Activated CD4-positive, alpha-beta T cell treated with anti-CD3 and anti-CD28 coated beads, Interleukin-2, amount 50 U/mL, for 48 hours (primary cell): Measurements from ENCODE around the gene SLX9.
A peak's percentile ranks its signal among the peaks of the same experiment; 100 is the strongest.

ENCODE experiments used
- DNase-seq, 2 experiments: peaks; one replicate each; pipeline ENCODE4 v3.0.0-alpha.2; 2020

Gene SLX9, protein sequence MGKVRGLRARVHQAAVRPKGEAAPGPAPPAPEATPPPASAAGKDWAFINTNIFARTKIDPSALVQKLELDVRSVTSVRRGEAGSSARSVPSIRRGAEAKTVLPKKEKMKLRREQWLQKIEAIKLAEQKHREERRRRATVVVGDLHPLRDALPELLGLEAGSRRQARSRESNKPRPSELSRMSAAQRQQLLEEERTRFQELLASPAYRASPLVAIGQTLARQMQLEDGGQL

DNA sequence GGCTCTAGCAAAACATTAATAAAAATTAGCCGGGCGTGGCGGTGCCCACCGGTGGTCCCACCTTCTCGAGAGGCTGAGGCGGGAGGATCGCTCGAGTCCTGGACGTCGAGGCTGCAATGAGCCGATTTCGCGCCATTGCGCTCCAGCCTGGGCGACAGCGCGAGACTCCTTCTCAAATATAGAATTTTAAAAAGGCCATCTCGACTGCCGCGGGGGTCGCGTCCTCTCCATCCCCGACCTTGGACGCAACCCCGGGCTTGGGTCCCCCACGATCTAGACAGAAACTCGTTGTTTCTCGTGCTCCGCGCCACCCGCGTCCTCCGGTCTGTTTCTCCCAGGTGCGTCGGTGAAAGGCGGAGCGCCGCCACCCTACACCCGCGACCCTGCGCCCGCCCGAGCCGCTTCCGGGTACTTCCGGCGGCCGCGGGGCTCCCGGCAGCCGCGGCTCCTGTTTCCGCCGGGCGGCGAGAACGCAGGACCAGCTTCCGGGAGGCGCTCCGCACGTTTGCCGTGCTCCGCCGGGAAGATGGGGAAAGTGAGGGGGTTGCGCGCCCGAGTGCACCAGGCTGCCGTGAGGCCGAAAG, at the start of gene SLX9:
Gene SLX9, plus strand, starts transcription at position 498 of the 584 bp plus-strand sequence. Its CDS starts 29 bp downstream, at position 527.
- DNase-seq: peak; percentile 82 to 84

DNA sequence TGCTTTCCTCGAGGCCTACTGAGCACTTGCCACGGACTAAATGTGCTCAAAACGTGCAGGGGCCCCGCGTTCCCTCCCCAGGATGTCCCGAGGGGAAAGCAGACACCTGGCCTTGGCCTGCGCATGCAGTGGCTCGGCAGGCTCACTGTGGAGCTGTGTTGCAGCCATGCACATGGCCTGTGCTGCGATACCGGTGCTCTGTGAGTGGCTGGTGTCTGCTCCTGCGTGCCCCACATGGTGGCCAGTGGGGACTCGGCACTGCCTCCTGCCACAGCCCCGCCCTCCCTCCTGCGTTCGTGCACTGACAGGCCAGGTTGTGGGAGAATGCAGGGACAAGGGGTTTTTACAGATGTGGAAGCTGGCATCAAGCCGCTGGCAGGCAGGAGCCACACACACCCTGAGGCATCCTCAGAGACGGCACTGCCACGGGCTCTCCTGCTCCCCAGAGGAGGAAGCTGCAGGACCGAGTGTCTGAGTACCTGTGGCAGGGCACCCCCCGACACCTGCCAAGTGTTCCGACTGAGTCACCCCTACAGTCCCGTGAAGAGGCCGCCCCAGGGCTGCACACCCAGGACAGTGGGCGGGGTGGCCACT, 49.4 kb upstream of the SLX9 start:
- no peak for DNase-seq

DNA sequence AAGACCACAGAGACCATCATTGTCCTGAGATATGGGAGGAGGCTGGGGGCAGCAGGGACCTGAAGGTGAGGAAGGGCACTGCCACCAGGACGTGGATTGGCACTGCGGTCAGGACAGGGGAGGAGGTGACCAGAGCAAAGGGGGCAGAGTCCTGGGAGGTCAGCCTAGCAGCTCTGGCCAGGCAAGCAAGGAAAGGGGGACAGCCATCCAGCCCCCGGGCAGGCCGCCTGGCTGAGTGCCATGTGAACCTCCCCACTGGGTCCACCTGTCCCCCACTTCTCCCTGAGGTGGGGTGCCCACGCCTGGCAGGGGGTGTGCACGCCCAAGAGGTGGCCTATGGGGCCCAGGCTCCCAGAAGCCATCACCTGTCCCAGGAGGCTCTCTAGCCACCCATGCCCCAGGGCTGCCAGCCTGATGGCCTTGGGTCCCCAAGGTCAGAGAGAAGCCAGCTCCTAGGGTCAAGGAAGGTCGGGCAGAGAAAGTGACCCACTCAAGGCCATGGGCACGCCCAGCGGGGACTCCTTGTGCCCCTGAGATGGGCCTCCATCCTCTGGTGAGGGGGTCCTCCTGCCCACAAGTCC, 48.8 kb upstream of the SLX9 start:
- DNase-seq: no peak

DNA sequence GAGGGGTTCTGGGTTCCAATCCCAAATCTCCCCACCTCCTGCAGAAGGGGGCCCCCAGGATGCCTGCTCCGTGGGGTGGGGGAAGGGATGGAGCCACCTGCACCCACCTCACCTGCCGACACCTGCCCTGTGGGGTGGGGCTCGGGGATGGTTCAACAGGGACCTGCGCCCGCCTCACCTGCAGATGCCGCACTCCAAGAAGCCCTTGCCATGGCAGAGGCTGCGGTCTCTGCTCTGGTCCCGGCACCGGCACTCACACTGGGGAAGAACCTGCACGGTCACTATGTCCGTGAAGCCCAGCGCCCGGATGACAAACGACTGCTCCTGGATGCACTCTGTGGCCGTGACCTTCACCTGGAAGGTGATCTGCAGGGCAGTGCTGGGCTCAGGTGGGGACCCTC, 48.2 kb upstream of the SLX9 start:
- no peak for DNase-seq

DNA sequence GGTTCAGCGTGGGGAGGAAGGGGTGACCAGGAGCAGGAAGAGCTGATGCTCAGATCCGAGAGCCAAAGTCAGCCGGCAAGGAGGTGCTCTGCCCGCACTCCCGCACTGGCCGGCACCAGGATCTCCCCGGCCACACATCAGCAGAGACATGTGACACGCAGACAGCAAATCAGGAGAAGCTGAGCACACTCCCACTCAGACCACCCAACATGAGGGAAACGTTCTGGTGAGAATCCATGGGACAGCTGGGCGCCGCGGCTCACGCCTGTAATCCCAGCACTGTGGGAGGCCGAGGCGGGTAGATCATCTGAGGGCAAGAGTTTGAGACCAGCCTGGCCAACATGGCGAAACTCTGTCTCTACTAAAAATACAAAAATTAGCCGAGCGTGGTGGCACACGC, 47.7 kb upstream of the SLX9 start:
- DNase-seq: no peak

DNA sequence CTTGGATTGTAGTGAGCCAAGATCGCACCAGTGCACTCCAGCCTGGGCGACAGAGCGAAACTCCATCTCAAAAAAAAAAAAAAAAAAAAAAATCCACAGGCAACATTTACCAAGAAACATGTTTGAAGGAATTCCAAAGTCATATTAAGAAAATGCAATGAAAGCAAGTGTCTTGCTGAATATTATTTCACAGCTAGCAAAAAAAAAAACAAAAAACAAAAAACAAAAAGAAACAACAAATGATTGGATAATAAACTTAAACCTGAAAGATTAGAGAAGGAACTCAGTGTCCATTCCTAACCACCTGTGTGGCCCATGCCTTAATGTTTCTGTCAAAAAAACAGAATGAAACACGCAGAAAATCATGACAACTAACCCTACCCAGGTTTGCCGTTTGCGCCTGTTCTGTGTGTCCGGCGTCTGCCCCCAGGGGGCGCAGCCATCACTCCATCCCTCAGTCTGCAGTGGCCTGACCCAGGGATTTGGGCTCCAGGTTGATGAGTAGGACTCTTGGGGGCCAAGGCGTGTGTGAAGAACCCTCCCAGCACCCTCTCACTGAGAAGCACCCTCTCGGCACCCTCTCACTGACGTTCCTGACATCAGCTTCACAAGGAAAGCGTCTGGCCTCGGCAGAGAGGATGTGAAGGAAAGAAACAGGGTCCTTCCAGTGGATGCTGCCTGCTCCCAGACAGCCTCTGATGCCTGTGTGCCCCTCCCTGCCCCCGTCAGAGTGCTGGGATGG, 47.1 kb upstream of the SLX9 start:
- DNase-seq: peak; percentile 82 to 87

DNA sequence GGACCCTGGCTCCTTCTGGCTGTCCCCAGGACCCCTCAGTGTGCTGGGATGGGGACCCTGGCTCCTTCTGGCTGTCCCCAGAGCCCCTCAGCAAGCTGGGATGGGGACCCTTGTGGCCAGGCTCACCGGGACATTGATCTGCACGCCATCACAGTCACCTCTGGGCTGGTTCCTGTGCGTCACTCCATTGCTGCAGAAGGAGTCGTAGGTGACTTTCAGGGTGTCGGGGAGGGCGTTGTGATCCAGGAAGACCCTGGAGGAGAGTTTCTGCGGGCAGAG, 46.6 kb upstream of the SLX9 start:
- DNase-seq: no peak

DNA sequence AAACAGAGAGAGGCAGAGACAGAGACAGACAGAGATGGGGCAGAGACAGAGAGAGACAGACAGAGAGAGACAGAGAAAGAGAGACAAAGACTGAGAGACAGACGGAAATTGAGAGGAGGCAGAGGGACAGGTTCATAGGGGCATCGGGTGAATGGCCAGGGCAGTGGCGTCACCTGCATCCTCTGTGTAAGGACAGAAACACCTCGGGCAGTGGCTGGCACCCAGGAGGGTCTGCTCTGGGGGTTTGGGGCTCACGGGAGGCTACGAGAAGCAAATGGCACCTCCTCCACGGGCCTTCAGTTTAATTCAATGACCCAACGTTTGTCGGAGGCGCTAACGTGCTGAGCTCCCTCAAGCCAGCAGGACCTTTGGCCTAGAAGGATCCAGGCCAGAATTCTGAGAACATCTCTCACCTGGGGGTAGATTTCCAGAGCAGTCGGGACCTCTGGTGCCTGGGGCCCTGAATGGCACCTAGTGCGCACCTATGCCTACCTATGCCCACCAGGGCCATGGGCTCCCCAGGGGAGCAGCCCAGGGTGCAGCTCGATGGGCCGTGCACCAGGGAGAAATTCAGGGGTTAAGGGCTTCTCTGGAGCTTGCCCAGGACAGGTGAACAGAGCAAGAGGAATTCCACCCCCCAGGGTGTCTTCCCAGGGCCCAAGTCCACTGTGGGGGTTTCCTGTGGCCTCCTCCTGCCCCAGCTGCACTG, 45.7 kb upstream of the SLX9 start:
- no peak for DNase-seq

DNA sequence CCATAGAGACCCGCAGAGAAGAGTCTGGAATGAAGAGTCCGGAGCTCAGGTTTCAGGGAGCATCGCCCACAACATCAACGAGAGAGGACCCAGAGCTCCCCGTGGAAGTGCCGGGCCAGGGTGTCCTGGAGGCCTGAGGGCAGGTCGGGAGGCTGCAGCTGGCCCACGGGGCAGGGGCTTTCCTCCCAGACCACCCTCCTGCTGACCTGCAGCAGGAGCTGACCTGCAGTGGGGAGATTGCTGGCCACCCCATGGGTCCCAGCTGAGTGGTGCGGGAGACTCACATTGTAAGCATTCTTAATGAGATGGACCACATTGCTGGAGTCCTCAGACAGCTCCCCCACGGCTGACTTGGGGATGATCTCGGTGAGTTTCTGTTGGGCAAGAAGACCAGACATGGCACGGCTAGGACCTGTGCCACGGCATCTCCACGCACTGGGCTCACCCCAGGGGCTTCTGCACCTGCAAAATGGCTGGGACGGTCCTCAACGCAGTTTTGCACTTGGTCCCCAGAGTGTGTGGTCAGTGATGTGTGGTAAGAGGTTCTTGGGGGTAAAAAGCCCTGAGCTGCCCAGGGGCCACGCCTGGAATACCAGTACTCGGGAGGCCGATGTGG, 45.0 kb upstream of the SLX9 start:
- DNase-seq: no peak

DNA sequence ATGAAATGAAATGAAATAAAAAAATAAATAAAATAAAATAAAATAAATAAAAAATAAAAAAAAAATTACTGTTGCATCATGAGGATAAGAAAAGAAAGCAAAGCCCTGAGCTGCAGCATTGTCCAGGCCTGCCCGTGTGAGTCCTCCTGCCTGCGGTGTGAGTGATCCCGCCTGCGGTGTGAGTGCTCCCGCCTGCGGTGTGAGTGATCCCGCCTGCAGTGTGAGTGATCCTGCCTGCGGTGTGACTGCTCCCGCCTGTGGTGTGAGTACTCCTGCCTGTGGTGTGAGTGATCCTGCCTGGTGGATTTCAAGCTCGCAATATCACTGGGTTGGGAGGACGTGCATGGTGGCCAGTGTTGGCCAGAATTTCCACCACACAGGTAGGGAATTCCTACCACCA, 44.0 kb upstream of the SLX9 start:
- no peak for DNase-seq

DNA sequence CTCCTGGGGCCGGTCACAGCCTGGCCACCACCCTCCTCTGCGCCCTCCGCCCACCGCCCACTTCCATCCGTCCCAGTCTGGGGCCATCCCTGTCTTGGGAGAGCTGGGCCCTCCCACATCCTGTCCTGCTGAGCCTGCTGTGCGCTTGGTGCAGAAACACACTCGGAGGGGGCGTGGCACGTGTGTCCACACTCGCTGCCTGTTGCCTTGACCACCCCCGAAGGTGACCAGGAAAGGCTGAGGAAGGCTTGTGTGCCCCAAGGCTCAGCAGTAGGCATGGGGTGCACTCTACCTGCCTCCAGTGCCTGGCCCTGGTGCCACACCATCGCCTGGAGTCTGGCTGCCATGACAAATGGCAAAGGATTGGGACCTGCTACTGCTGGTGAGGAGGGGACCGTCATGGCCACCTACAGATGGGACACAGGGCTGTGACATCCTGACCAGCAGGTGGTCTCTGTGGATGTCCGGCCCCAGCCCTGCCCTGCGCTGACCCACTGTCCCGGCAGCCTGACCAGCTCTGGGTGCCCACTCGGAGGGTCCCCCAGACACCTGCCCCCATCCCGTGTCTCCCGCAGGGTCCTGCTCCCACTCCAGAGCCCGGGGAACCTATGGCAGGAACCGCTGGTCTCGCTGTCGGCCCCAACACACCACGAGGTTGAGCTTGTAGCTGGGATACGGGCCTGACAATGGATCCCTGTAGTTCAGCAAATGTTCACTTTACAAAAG, 43.1 kb upstream of the SLX9 start:
- no peak for DNase-seq

DNA sequence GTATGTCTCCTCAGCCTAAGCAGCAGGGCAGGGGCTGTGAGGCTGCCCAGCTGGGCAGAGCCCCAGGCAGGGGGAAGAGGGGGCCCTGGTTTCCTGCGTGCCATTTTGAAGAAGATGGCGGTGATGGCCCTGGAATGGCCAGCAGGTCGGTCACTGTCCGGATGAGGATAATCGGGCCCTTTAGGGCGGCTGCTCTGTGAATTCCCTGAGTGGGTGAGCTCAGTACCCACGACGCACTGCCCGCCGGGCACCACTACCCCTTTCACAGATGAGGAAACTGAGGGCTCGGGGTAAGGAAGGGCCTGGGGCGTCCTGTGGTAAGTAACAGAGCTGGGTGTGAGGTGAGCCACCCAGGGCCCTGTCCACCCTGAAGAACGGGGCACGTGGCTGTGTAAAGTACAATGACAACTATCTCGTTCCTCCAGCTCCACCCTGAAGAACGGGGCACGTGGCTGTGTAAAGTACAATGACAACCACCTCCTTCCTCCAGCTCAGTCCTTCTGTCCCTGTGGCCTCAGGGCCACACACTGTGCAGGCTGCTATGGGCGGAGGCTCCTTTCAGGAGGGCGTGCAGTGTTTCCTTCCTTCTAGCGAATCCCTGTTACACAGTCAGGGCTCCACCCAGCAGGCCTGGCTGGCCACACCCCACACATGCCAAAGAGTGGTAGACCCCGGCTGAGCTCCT, 42.4 kb upstream of the SLX9 start:
- no peak for DNase-seq

DNA sequence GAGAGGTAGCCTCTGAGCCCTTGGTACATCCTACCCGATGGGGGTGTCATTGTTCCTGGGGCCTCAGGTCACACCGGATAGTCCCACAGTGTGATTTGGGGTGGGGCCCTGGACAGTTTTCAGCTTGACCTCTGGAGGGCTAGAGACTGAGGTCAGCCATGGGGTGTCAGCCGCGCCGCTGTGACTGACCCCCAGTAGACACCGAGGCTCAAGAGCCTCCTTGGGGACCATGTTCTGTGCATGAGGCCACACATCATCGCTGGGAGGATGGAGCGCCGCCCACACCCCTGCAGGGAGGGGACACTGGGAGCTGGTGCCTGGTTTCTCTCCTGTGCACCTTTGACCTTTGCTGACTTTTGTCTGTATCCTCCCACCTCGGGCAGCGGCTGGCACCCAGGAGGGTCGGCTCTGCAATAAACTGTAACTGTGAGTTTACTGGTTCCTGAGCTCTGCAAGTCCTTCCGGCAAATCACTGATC, 41.8 kb upstream of the SLX9 start:
- no peak for DNase-seq

DNA sequence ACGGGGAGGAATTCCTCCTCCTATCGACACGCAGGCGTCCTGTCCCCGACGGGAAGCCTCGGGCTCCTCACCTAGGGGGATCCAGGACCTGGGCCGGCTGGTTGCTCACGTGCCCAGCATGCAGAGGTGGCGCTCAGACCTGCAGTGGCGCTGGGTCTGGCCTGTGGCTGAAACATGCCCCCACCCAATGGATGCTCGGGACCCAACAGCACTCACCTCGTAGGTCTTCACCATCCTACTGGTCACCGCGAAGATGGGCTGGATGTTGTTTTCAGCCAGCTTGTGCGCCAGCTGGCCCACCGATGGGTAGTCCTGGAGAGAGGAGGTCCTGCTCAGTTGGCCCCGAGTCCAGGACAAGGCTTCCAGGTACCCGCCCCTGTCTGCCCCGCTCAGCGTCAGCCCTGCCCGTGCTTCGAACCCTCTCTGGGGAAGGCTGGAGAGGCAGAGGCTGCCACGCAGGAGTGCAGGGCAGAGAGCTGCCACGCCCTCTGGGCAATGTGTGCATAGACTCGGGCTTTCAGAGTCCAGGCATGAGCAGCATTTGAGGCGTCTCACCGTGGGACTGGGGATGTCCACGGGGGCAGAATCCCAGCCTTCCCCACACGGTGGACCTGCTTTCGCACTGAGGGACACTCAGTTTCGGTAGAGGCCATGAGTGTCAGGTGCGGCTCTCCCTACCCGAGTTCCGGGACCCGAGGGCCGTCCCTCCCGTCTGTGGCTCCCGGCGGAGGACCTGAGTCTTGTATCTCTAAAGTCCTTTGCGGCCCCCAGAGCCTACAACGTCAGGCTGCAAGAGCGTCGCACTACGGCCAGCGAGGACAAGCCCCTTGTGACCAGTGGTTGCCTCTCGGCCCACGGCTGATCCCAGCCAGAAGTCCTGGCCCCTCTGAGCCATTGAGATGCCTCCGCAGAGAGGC, 40.7 kb upstream of the SLX9 start:
- no peak for DNase-seq

DNA sequence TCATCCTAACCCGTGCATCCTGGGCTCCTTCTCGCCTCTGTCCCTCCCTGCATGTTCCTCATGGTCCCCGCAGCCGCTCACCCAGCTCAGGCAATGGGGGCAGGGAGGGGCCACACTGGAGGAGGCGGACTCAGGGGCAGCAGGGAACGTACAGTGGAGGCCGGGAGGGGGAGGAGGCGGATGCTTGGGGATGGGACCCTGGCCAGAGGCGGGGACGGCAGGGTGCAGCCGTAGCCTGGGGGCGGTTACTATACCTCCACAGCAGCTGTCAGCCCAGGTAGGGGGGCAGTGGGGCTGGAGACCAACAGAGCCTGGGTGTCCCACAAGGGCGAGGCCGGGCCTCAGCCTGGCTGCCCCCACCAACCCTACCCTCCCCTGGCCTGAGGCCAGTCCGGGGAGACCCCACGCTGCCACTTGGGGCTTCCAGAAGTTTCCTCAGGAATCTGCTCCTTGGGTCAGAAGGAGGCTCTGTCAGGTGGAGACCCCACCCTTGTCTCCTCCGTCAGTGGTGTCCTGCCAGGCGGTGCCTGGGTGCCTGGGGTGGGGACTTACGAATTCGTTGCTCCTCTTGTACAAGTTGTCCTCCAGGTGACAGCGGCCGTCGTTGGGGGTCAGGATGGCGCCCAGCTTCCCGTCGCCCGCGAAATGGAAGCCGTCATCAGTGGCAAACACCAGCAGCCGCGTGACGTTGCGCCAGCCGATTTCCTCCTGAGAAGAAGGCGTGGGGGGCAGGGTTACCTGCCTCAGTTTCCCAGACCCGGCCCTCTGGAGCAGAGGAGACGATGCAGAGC, 39.9 kb upstream of the SLX9 start:
- no peak for DNase-seq

DNA sequence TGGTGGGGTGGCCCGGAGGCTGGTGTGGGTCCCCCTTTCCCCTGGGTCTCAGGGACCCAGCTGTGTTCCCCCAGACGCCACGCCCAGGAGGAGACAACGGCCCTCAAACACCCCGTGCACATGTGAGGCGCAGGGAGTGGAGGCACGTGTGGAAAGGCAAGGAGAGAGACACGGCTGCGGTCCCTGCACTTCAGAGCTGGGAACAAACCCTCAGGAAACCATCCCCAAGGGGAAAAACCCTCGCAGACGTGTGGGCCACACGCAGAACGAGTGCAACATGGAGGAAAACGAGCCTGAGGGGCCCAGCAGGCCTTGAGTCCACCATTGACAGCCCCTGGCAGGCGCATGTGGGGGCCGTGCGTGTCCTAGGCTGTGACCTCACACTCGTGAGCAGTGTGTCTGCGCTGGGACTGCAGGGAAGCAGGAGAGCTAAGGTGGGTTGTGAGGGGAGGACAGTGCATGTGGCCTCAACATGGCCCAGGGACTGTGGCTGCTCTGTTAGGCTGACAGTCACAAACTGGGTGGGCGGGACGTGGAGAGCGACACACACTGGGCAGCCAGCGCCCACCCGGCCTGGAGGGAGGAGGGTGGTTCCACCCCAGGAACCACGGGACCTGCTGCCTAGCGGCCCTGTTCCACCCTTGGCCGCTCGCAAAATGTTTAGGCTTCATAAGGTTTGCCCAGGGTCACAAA, 39.1 kb upstream of the SLX9 start:
- DNase-seq: no peak

DNA sequence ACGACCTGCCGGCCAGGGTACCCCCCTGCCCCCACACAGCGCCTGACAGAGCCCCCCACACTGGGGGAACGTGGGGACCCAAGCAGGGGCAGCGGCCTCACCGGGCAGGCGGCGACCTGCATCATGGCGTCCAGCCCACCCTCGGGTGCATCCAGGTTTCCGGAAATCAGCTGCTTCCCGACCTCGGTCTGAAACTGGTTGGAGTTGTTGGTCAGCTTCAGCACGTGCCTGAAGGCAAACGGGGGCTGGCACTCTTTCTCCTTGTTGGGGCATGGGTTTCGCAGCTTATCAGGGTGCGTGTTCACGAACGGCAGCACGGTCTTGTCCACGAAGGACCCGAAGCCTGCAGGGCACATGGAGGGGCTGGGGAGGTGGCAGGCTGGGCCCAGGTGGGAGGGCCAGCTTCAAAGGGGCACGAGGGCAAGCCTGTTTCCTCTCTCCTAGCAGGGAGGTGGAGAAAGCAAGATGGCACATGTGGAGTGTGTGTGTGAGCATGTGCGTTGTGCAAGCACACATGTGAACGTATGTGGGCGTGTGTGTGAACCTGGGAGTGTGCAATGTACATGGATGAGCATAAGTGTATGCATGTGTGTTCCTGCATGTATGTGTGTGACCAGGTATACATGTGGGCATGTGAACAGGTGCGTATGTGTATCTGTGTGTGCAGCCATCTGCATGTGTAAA, 38.3 kb upstream of the SLX9 start:
- DNase-seq: no peak
